ENCODE data around the gene CTNND2.

- TF ChIP-seq CTCF (IDR thresholded peaks at IDR 0.05), result no peak
- TF ChIP-seq POLR2A (IDR thresholded peaks at IDR 0.05), result no peak
These were observed 170.9 kb downstream of the CTNND2 start for GRCh38 chr5:11733185-11733839.
